ENCODE results near the gene TNS3. TPM values are rescaled to one million over a fixed set of nuclear protein-coding genes. Genes with fewer than 3 reads are reported as not detected.
"Not testable (repeated sequence)": the region's sequence is repeated elsewhere in the genome, so short reads cannot be mapped to it uniquely, and the experiment has no call there.

TNS3 gene
- total and polyA plus RNA-seq, 5 donors from 2014 or later = 1.4 TPM; not detected in 4

- Mint-ChIP-seq H3K4me1 (no peaks in the 10 kb centered on the region), H3K36me3 (no peaks in the 10 kb centered on the region), H3K27me3 (peaks cover 6% of the 10 kb centered on the region), H3K27ac (no peak overlapping the region), H3K4me3 (no peak overlapping the region), H3K9me3 (no peaks in the 10 kb centered on the region)
- Histone ChIP-seq H3K27ac (ENCODE audit: insufficient read depth, low read length, poor library complexity, severe bottlenecking) (no peak overlapping the region), H3K36me3 (ENCODE audit: control insufficient read depth, insufficient read depth, low read length) (no peaks in the 10 kb centered on the region), H3K4me1 (ENCODE audit: control insufficient read depth, insufficient read depth, low read length, poor library complexity, severe bottlenecking) (no peaks in the 10 kb centered on the region), H3K4me3 (ENCODE audit: low read depth, low read length) (no peak overlapping the region), H3K27me3 (ENCODE audit: control insufficient read depth, insufficient read depth, low read length) (no peaks in the 10 kb centered on the region), H3K9me3 (ENCODE audit: control insufficient read depth in 2 of 2, low read length in 2 of 2) (no peaks in the 10 kb centered on the region)
- DNase-seq (no peak), ATAC-seq (ENCODE audit: low read depth in 2 of 2) (no peak)
These were observed 38.9 kb downstream of the TNS3 start for GRCh38 chr7:47543056-47543455.

- H3K4me3 ChIP-seq (ENCODE audit: low read depth, low read length) = no peak overlapping the region
These were observed 39.9 kb downstream of the TNS3 start for GRCh38 chr7:47542051-47542450.

GRCh38 chr7:47541485-47541884 lies 40.4 kb downstream of the TNS3 start:
- not testable (repeated sequence) for DNase-seq; H3K4me3 Mint-ChIP-seq; H3K9me3 Mint-ChIP-seq; H3K36me3 ChIP-seq (ENCODE audit: control insufficient read depth, insufficient read depth, low read length); H3K27me3 ChIP-seq (ENCODE audit: control insufficient read depth, insufficient read depth, low read length); H3K27me3 Mint-ChIP-seq; H3K27ac Mint-ChIP-seq; H3K9me3 ChIP-seq (ENCODE audit: control insufficient read depth in 2 of 2, low read length in 2 of 2); H3K4me1 Mint-ChIP-seq; H3K4me3 ChIP-seq (ENCODE audit: low read depth, low read length); H3K36me3 Mint-ChIP-seq; H3K27ac ChIP-seq (ENCODE audit: insufficient read depth, low read length, poor library complexity, severe bottlenecking); H3K4me1 ChIP-seq (ENCODE audit: control insufficient read depth, insufficient read depth, low read length, poor library complexity, severe bottlenecking); ATAC-seq (ENCODE audit: low read depth in 2 of 2)

More at GRCh38 chr7:47542051-47542450, 39.9 kb downstream of the TNS3 start:
- Mint-ChIP-seq H3K4me1 (no peaks in the 10 kb centered on the region), H3K4me3 (no peak overlapping the region), H3K36me3 (no peaks in the 10 kb centered on the region), H3K27me3 (peaks cover 6% of the 10 kb centered on the region), H3K9me3 (no peaks in the 10 kb centered on the region), H3K27ac (no peak overlapping the region)
- no peak overlapping the region for H3K27ac ChIP-seq (ENCODE audit: insufficient read depth, low read length, poor library complexity, severe bottlenecking)
- H3K36me3 ChIP-seq (ENCODE audit: control insufficient read depth, insufficient read depth, low read length) = no peaks in the 10 kb centered on the region
- no peaks in the 10 kb centered on the region for H3K4me1 ChIP-seq (ENCODE audit: control insufficient read depth, insufficient read depth, low read length, poor library complexity, severe bottlenecking)
- H3K9me3 ChIP-seq (ENCODE audit: control insufficient read depth in 2 of 2, low read length in 2 of 2) = no peaks in the 10 kb centered on the region
- DNase-seq (no peak), ATAC-seq (ENCODE audit: low read depth in 2 of 2) (no peak)
- H3K27me3 ChIP-seq (ENCODE audit: control insufficient read depth, insufficient read depth, low read length) = no peaks in the 10 kb centered on the region

- no peaks in the 10 kb centered on the region for H3K36me3 ChIP-seq (ENCODE audit: control insufficient read depth, insufficient read depth, low read length)
- Mint-ChIP-seq H3K27ac (no peak overlapping the region), H3K9me3 (no peaks in the 10 kb centered on the region), H3K4me3 (no peak overlapping the region), H3K36me3 (no peaks in the 10 kb centered on the region), H3K4me1 (no peaks in the 10 kb centered on the region), H3K27me3 (peaks cover 6% of the 10 kb centered on the region)
- H3K27me3 ChIP-seq (ENCODE audit: control insufficient read depth, insufficient read depth, low read length) = no peaks in the 10 kb centered on the region
- DNase-seq (no peak), ATAC-seq (ENCODE audit: low read depth in 2 of 2) (no peak)
- H3K9me3 ChIP-seq (ENCODE audit: control insufficient read depth in 2 of 2, low read length in 2 of 2) = no peaks in the 10 kb centered on the region
- H3K4me1 ChIP-seq (ENCODE audit: control insufficient read depth, insufficient read depth, low read length, poor library complexity, severe bottlenecking) = no peaks in the 10 kb centered on the region
- H3K4me3 ChIP-seq (ENCODE audit: low read depth, low read length) = no peak overlapping the region
- H3K27ac ChIP-seq (ENCODE audit: insufficient read depth, low read length, poor library complexity, severe bottlenecking) = no peak overlapping the region
These were observed 41.2 kb downstream of the TNS3 start for GRCh38 chr7:47540387-47541350.

GRCh38 chr7:47540053-47540386 lies 41.9 kb downstream of the TNS3 start:
- Mint-ChIP-seq H3K36me3 (no peaks in the 10 kb centered on the region), H3K4me3 (no peak overlapping the region), H3K27ac (no peak overlapping the region), H3K9me3 (no peaks in the 10 kb centered on the region), H3K4me1 (no peaks in the 10 kb centered on the region), H3K27me3 (peaks cover 6% of the 10 kb centered on the region)
- ATAC-seq (ENCODE audit: low read depth in 2 of 2) (no peak), DNase-seq (no peak)
- H3K36me3 ChIP-seq (ENCODE audit: control insufficient read depth, insufficient read depth, low read length) = no peaks in the 10 kb centered on the region
- no peaks in the 10 kb centered on the region for H3K4me1 ChIP-seq (ENCODE audit: control insufficient read depth, insufficient read depth, low read length, poor library complexity, severe bottlenecking)
- H3K4me3 ChIP-seq (ENCODE audit: low read depth, low read length) = no peak overlapping the region
- no peaks in the 10 kb centered on the region for H3K9me3 ChIP-seq (ENCODE audit: control insufficient read depth in 2 of 2, low read length in 2 of 2)
- no peaks in the 10 kb centered on the region for H3K27me3 ChIP-seq (ENCODE audit: control insufficient read depth, insufficient read depth, low read length)
- no peak overlapping the region for H3K27ac ChIP-seq (ENCODE audit: insufficient read depth, low read length, poor library complexity, severe bottlenecking)

GRCh38 chr7:47539398-47540052 lies 42.4 kb downstream of the TNS3 start:
- no peaks in the 10 kb centered on the region for H3K4me1 ChIP-seq (ENCODE audit: control insufficient read depth, insufficient read depth, low read length, poor library complexity, severe bottlenecking)
- H3K36me3 ChIP-seq (ENCODE audit: control insufficient read depth, insufficient read depth, low read length) = no peaks in the 10 kb centered on the region
- Mint-ChIP-seq H3K27ac (no peak overlapping the region), H3K9me3 (no peaks in the 10 kb centered on the region), H3K4me1 (no peaks in the 10 kb centered on the region), H3K27me3 (peaks cover 6% of the 10 kb centered on the region), H3K36me3 (no peaks in the 10 kb centered on the region), H3K4me3 (no peak overlapping the region)
- no peak overlapping the region for H3K27ac ChIP-seq (ENCODE audit: insufficient read depth, low read length, poor library complexity, severe bottlenecking)
- DNase-seq (no peak), ATAC-seq (ENCODE audit: low read depth in 2 of 2) (no peak)
- no peak overlapping the region for H3K4me3 ChIP-seq (ENCODE audit: low read depth, low read length)
- no peaks in the 10 kb centered on the region for H3K9me3 ChIP-seq (ENCODE audit: control insufficient read depth in 2 of 2, low read length in 2 of 2)
- H3K27me3 ChIP-seq (ENCODE audit: control insufficient read depth, insufficient read depth, low read length) = no peaks in the 10 kb centered on the region

GRCh38 chr7:47538846-47539311 lies 43.0 kb downstream of the TNS3 start:
- H3K4me3 Mint-ChIP-seq = no peak overlapping the region
- H3K27ac ChIP-seq (ENCODE audit: insufficient read depth, low read length, poor library complexity, severe bottlenecking) = no peak overlapping the region
- no peaks in the 10 kb centered on the region for H3K4me1 Mint-ChIP-seq
- no peaks in the 10 kb centered on the region for H3K36me3 Mint-ChIP-seq
- no peaks in the 10 kb centered on the region for H3K9me3 ChIP-seq (ENCODE audit: control insufficient read depth in 2 of 2, low read length in 2 of 2)
- H3K36me3 ChIP-seq (ENCODE audit: control insufficient read depth, insufficient read depth, low read length) = no peaks in the 10 kb centered on the region
- no peak overlapping the region for H3K4me3 ChIP-seq (ENCODE audit: low read depth, low read length)
- peaks cover 6% of the 10 kb centered on the region for H3K27me3 Mint-ChIP-seq
- ATAC-seq (ENCODE audit: low read depth in 2 of 2) (no peak), DNase-seq (no peak)
- no peaks in the 10 kb centered on the region for H3K9me3 Mint-ChIP-seq
- no peaks in the 10 kb centered on the region for H3K27me3 ChIP-seq (ENCODE audit: control insufficient read depth, insufficient read depth, low read length)
- no peaks in the 10 kb centered on the region for H3K4me1 ChIP-seq (ENCODE audit: control insufficient read depth, insufficient read depth, low read length, poor library complexity, severe bottlenecking)
- no peak overlapping the region for H3K27ac Mint-ChIP-seq

Data from CD4-positive, CD25-positive, alpha-beta regulatory T cell (primary cell).